ENCODE results near the gene TM7SF3.

DNA sequence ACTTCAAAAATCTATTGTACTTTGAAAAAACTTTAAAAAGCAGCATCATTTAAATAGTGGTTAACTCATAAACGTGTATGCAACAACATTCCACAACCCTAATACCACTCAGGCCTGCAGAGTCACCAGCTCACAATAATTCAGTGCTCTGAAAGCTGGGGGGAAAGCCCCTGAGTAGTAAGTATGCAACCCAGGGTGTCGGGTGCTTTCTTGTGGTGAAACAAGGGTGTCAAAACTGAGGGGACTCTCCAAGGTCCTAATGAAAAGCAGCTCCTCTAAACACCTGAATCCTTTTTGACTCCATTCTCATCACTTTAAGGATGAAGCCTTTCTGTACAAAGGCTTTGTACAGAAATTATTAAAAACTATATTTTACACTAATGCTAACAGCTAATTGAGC, 42.2 kb downstream of the TM7SF3 start:
- TF ChIP-seq POLR2A (IDR thresholded peaks at IDR 0.05) (no peak), POLR2AphosphoS5 (IDR thresholded peaks at IDR 0.05) (no peak), EP300 (IDR thresholded peaks at IDR 0.05) (no peak)
- TF ChIP-seq, protein P1, sequence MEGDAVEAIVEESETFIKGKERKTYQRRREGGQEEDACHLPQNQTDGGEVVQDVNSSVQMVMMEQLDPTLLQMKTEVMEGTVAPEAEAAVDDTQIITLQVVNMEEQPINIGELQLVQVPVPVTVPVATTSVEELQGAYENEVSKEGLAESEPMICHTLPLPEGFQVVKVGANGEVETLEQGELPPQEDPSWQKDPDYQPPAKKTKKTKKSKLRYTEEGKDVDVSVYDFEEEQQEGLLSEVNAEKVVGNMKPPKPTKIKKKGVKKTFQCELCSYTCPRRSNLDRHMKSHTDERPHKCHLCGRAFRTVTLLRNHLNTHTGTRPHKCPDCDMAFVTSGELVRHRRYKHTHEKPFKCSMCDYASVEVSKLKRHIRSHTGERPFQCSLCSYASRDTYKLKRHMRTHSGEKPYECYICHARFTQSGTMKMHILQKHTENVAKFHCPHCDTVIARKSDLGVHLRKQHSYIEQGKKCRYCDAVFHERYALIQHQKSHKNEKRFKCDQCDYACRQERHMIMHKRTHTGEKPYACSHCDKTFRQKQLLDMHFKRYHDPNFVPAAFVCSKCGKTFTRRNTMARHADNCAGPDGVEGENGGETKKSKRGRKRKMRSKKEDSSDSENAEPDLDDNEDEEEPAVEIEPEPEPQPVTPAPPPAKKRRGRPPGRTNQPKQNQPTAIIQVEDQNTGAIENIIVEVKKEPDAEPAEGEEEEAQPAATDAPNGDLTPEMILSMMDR (IDR thresholded peaks at IDR 0.05) = no peak
